Left cardiac atrium (tissue), 4 donors: ENCODE measurements around the gene UBE2E3. TPM values are rescaled to one million over a fixed set of nuclear protein-coding genes. Genes with fewer than 3 reads are reported as not detected.

ENCODE experiments used
- ATAC-seq, 2 donors: fragments of 200-7000 bp; cut with Tn5 transposase; one replicate each; pipeline ENCODE4 v1.9.1; 2020; ENCODE audit warnings: mild to moderate bottlenecking in 2 of 2, moderate library complexity in 2 of 2
- DNase-seq: peaks from one replicate; pipeline ENCODE4 v3.0.0-alpha.2; 2020
- intact Hi-C, 2 donors: fragments of 100-400 bp; cut with DNase I; formaldehyde crosslinking; loops; one replicate each; pipeline versions ENCODE4 v1.14.1 to v1.15.1; 2022 to 2023
- total RNA-seq, 2 donors: library from RNA; stranded (reverse); fragmentation: NEBNext Ultra II Directional; extraction: Animal tissue kit (Norgen Biotek cat#: 25700); gene quantifications; one replicate each; pipeline ENCODE4 v1.2.1, GENCODE V29; 2021
- donor health status: DM: no; HTN: yes; CAD: no.
- donor health status: DM: no; HTN: yes; CAD: no; lungs with severe emphysema.
- donor health status: DM: yes; HTN: yes; CAD: no.
- donor health status: Dilated cardiomyopathy.

The UBE2E3 gene
- total RNA-seq, 2 donors from 2014 or later, result 50.5 to 57.7 TPM

GRCh38 chr2:181106789-181107627, 126.6 kb downstream of the UBE2E3 start:
- intact Hi-C loops, result loop anchor here (10.0 kb wide), 2 partner anchors 358 to 608 kb away; no protein-coding TSS in a partner anchor
- peak in 1 of 2 donors; percentile 18 for ATAC-seq

GRCh38 chr2:181107628-181107945, 127.2 kb downstream of the UBE2E3 start:
- DNase-seq, result no peak
- intact Hi-C loops, result loop anchor here (10.0 kb wide), 2 partner anchors 357 to 607 kb away; no protein-coding TSS in a partner anchor

More at GRCh38 chr2:181106789-181107627, 126.6 kb downstream of the UBE2E3 start:
- no peak for DNase-seq

GRCh38 chr2:181111059-181111458, 130.7 kb downstream of the UBE2E3 start:
- ATAC-seq (no peak), DNase-seq (no peak)
- intact Hi-C loops, result no loop called here

More at GRCh38 chr2:181107628-181107945, 127.2 kb downstream of the UBE2E3 start:
- no peak for ATAC-seq

- ATAC-seq (no peak), DNase-seq (no peak)
- intact Hi-C loops, result no loop called here
These were observed 132.5 kb downstream of the UBE2E3 start for GRCh38 chr2:181112916-181113315.
